Measurements from ENCODE around the gene TRIM17.
"Not testable (repeated sequence)": the region's sequence is repeated elsewhere in the genome, so short reads cannot be mapped to it uniquely, and the experiment has no call there.

The TRIM17 gene

GRCh38 chr1:228450200-228450599 is 33.5 kb upstream of the TRIM17 start:
- no peak for DNase-seq (ENCODE audit: low read depth in 3 of 3, low spot score in 1 of 3)

GRCh38 chr1:228448372-228448771 is 31.7 kb upstream of the TRIM17 start:
- no peak for DNase-seq (ENCODE audit: low read depth in 3 of 3, low spot score in 1 of 3)

DNA sequence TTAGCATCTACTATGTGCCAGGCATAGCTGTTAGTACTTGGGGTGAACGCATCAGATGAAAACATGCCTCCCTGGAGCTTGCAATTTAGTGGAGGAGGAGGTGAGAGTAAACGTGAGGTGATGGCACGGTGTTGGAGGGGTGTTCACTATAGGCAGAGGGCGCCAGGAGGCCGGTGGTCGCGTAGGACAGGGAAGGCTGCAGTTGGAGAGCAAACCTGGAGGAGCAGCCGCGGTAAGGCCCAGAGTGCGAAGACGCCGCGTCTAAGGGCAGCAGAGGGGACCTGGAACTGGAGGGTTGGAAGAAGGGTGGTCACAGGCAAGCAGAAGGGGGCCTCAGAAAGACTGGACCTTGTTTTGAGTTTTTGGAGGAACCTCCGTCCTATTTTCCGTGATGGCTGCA is 30.2 kb upstream of the TRIM17 start:
- DNase-seq (ENCODE audit: low read depth in 3 of 3, low spot score in 1 of 3), result no peak

DNA sequence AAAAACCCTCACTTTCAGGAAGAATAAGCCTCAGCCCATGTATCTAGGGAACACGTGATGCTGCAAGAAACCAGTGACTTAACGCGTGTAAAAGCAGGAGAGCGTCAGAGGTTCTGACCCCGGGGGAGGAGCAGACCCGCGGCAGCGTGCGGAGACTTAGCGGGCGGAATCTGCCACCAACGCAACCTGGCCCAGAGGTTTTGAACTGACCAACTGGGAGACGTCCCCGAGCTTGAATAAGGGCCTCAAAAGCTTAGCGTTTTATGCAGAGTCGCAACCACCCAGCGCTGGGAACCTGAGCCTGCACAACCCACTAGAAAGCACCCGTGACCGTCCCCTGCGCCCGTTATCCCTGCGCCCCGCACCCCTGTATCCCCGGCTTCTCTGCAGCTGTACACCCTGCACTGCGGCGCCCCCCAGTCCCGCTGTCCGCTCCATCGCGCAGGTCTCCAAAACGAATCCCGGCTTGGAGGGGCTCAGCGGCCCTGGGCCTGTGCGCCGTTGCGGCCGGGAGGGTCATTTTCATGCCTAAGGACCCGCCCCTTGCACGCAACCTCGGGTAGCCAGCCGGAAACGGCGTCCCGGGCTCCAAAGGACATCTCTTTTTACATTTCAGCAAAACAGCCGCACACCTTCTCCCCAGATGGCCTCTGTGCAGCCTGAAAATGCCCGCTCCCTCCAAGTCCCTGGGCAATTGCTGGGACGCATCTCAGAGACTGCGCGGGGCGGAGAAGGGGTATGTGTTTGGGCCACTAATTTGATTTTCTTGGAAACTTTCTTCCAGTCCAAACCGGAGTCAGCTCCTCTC is 29.4 kb upstream of the TRIM17 start:
- peak in 1 of 3 donors; percentile 14 for DNase-seq (ENCODE audit: low read depth in 3 of 3, low spot score in 1 of 3)

DNA sequence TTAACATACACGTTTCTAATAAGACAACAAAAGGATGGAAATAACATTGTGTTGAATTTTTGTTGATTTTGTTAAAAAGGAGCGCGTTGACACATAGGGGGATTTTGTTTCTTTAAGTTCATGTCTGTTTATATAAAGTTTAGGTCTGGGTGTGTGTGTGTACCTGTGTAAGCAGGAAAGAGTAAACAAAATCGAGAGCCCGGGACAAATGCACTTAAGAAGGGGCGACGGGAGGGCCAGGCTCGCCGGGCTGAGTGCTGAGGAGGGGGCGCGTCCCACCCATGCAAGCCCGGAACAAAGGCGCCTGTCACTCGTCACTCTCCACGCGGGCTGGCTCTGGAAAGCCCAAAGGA is 28.8 kb upstream of the TRIM17 start:
- DNase-seq (ENCODE audit: low read depth in 3 of 3, low spot score in 1 of 3), result no peak

DNA sequence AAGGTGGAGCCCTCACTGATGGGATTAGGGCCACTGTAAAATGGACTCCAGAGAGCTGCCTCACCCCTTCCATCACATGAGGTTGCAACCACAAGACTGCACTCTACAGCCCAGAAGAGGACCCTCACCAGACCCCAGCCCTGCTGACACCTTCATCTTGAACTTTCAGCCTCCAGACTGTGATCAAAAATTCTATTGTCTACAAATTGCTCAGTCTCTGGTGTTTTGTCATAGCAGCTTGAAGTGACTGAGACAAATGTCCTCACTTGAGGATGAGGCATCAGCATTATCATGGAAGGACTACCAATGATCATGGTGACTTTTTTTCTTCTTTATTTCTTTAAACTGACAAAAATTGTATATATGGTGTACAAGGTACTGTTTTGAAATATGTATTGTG is 26.7 kb upstream of the TRIM17 start:
- no peak for DNase-seq (ENCODE audit: low read depth in 3 of 3, low spot score in 1 of 3)

GRCh38 chr1:228440761-228441500 is 24.3 kb upstream of the TRIM17 start:
- no peak for DNase-seq (ENCODE audit: low read depth in 3 of 3, low spot score in 1 of 3)

GRCh38 chr1:228438266-228438665 is 21.6 kb upstream of the TRIM17 start:
- no peak for DNase-seq (ENCODE audit: low read depth in 3 of 3, low spot score in 1 of 3)

DNA sequence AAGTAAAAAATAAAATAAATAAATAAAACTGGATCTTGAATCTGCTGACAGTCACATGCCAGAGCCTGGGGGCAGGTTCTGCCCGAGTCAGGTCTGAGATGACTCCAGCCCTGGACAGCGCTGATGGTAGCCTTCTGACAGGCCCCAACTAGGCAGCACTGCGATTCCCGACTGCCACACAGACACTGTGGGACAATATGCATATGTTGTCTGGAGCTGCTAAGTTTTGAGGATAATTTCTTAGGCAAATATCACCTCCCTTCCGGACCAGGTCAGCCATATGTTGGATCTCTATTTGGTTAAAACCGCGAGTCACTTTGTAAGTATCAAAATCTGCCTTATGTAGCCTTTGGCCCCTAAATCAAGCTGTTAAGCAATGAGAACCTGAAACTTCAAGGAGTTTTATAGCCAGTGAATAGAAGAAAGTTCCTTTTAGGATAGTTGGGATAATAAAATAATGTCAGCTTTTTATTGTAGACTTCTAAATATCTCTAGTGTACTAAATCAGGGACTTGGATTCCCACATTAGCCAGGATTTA is 20.8 kb upstream of the TRIM17 start:
- DNase-seq (ENCODE audit: low read depth in 3 of 3, low spot score in 1 of 3), result no peak

- no peak for DNase-seq (ENCODE audit: low read depth in 3 of 3, low spot score in 1 of 3)
Observed at GRCh38 chr1:228434689-228435088, 18.0 kb upstream of the TRIM17 start.

GRCh38 chr1:228433337-228434053 is 16.8 kb upstream of the TRIM17 start:
- not testable (repeated sequence) for DNase-seq (ENCODE audit: low read depth in 3 of 3, low spot score in 1 of 3)

GRCh38 chr1:228430243-228430642 is 13.6 kb upstream of the TRIM17 start:
- DNase-seq (ENCODE audit: low read depth in 3 of 3, low spot score in 1 of 3), result no peak

- no peak for DNase-seq (ENCODE audit: low read depth in 3 of 3, low spot score in 1 of 3)
Observed at GRCh38 chr1:228429698-228430097, 13.0 kb upstream of the TRIM17 start.

DNA sequence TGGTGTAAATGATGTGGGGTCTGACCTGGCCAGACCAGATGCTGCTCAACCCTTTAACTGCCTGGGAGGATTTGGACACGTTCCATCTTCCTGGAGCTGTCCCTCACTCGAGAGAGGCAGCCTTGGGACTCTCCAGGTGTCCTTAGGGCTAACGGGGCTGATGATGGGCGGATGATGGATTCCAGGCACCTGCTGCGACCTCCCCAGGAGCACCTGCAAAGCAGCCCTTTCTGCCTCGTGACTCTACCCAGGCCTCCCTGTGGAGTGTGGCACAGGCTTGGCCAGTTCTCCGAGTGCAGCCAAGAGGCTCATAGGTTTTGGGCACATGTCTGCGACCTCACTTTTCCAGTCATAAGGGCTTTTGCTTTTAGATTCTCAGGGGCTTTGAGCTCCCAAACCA is 12.3 kb upstream of the TRIM17 start:
- DNase-seq (ENCODE audit: low read depth in 3 of 3, low spot score in 1 of 3), result no peak

GRCh38 chr1:228428412-228428811 is 11.8 kb upstream of the TRIM17 start:
- no peak for DNase-seq (ENCODE audit: low read depth in 3 of 3, low spot score in 1 of 3)

GRCh38 chr1:228426518-228427175 is 10.0 kb upstream of the TRIM17 start:
- no peak for DNase-seq (ENCODE audit: low read depth in 3 of 3, low spot score in 1 of 3)

DNA sequence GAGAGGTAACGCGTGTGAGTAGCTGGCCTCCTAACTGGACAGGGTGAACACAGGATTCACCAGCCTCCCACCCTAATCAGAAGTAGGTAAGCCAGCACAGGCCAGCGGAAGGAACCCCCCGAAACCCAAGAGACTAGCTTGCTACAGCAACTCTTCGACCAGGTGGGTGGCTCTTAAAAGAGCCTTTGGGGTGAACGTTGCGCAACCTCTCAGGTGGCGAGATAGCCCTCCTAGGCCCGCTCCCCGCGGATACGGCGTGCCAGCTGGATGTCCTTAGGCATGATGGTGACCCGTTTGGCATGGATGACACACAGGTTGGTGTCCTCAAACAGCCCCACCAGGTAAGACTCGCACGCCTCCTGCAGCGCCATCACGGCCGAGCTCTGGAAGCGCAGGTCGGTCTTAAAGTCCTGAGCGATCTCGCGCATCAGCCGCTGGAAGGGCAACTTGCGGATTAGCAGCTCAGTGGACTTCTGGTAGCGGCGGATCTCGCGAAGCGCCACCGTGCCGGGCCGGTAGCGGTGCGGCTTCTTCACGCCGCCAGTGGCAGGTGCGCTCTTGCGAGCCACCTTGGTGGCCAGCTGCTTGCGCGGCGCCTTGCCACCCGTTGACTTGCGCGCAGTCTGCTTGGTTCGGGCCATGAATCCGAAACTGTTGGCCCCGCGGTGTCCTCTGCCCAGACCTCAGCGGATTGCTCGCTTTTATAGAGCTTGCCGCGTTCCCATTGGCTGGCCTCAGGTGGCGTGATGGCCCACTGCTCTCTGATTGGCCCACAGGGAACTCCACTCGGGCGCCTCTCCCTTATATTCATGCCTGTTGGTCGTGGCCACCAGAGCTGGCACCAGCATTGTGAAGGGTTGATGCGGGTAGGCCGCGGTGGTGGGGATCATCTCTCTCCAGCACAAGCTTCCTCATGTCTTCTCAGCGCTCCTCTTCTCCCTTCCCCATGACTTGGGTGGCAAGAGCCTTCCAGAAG is 8.3 kb upstream of the TRIM17 start:
- DNase-seq (ENCODE audit: low read depth in 3 of 3, low spot score in 1 of 3), result no peak

- DNase-seq (ENCODE audit: low read depth in 3 of 3, low spot score in 1 of 3), result no peak
Observed at GRCh38 chr1:228423404-228424053, 6.9 kb upstream of the TRIM17 start.

GRCh38 chr1:228420968-228421826 is 4.5 kb upstream of the TRIM17 start:
- no peak for DNase-seq (ENCODE audit: low read depth in 3 of 3, low spot score in 1 of 3)

Data from stimulated activated CD4-positive, alpha-beta T cell treated with anti-CD3 and anti-CD28 coated beads, TNF-alpha, amount 100 ng/mL, for 1 hour (primary cell).